Loucy (cell line): ENCODE data around the gene EPB41L2.

Experiments used
- H2AFZ ChIP-seq: fragments of 200-600 bp; sonication (generic); 2 replicates; pipeline ENCODE4 v1.6.0; 2016; ENCODE audit warnings: antibody characterized with exemption, mild to moderate bottlenecking, low read length, moderate library complexity
- H3F3A ChIP-seq: fragments of 200-600 bp; 2 replicates; pipeline ENCODE4 v1.6.0; 2016; ENCODE audit warnings: antibody characterized with exemption, low read depth, mild to moderate bottlenecking
- H3K27me3 ChIP-seq: fragments of 200-600 bp; sonication (generic); 2 replicates; pipeline ENCODE4 v1.6.1; 2014; ENCODE audit warnings: low read length, mild to moderate bottlenecking; ENCODE audit not compliant: insufficient read depth, poor library complexity, severe bottlenecking
- H3K36me3 ChIP-seq: fragments of 200-600 bp; sonication (generic); 2 replicates; pipeline ENCODE4 v1.6.1; 2016; ENCODE audit warnings: low read length; ENCODE audit not compliant: insufficient read depth
- H3K4me1 ChIP-seq: fragments of 200-600 bp; sonication (generic); 2 replicates; pipeline ENCODE4 v1.5.1; 2014; ENCODE audit warnings: low read length, mild to moderate bottlenecking; ENCODE audit not compliant: insufficient read depth, poor library complexity, severe bottlenecking
- H3K4me2 ChIP-seq: fragments of 200-600 bp; sonication (generic); 2 replicates; pipeline ENCODE4 v1.6.0; 2014; ENCODE audit warnings: antibody characterized with exemption, low read length, low read depth, mild to moderate bottlenecking; ENCODE audit not compliant: poor library complexity, severe bottlenecking
- H3K4me3 ChIP-seq: fragments of 200-600 bp; sonication (generic); 2 replicates; pipeline ENCODE4 v1.5.1; 2014; ENCODE audit warnings: low read length, mild to moderate bottlenecking, mixed read lengths; ENCODE audit not compliant: poor library complexity, severe bottlenecking
- H3K79me2 ChIP-seq: fragments of 200-600 bp; sonication (generic); 2 replicates; pipeline ENCODE4 v1.6.1; 2014; ENCODE audit warnings: low read length; ENCODE audit not compliant: insufficient read depth
- H3K9ac ChIP-seq: fragments of 200-600 bp; sonication (generic); 2 replicates; pipeline ENCODE4 v1.6.0; 2014; ENCODE audit warnings: mild to moderate bottlenecking, low read depth, low read length, moderate library complexity; ENCODE audit not compliant: poor library complexity, severe bottlenecking
- H3K9me2 ChIP-seq: fragments of 200-600 bp; sonication (generic); replicated peaks from 2 replicates; pipeline ENCODE4 v1.6.1; 2016; ENCODE audit warnings: low read depth, low read length, mixed read lengths
- H3K9me3 ChIP-seq: fragments of 200-600 bp; sonication (generic); 2 replicates; pipeline ENCODE4 v1.6.1; 2014; ENCODE audit warnings: mild to moderate bottlenecking, antibody characterized with exemption, low read length, low read depth; ENCODE audit not compliant: insufficient read depth
- H4K20me1 ChIP-seq: fragments of 200-600 bp; sonication (generic); 2 replicates; pipeline ENCODE4 v1.6.0; 2014; ENCODE audit warnings: antibody characterized with exemption, low read length, mild to moderate bottlenecking; ENCODE audit not compliant: insufficient read depth, poor library complexity, severe bottlenecking
- CTCF ChIP-seq: fragments of 200-600 bp; sonication (generic); conservative IDR thresholded peaks from 2 replicates; pipeline ENCODE4 v1.5.1; 2014; ENCODE audit warnings: mild to moderate bottlenecking, antibody characterized with exemption, low read length
- EZH2phosphoT487 ChIP-seq: fragments of 200-600 bp; IDR thresholded peaks from 2 replicates; pipeline ENCODE4 v1.6.1; 2018; ENCODE audit warnings: antibody characterized with exemption, mild to moderate bottlenecking, moderate library complexity, borderline replicate concordance

The EPB41L2 gene

GRCh38 chr6:131045139-131045538 is 17.9 kb downstream of the EPB41L2 start:
- no peak overlapping the region for H3K9ac ChIP-seq
- peaks cover 14% of the 10 kb centered on the region for H3K4me1 ChIP-seq
- no peaks in the 10 kb centered on the region for H3K27me3 ChIP-seq
- no peak overlapping the region for H3K4me3 ChIP-seq
- H4K20me1 ChIP-seq: peaks cover 10% of the 10 kb centered on the region
- no peaks in the 10 kb centered on the region for H3K9me2 ChIP-seq
- no peak for TF ChIP-seq EZH2phosphoT487
- no peak for TF ChIP-seq CTCF
- no peaks in the 10 kb centered on the region for H3K9me3 ChIP-seq
- no peak overlapping the region for H2AFZ ChIP-seq
- no peak overlapping the region for H3K4me2 ChIP-seq
- H3K36me3 ChIP-seq: no peaks in the 10 kb centered on the region
- no peaks in the 10 kb centered on the region for H3F3A ChIP-seq
- peaks cover 90% of the 10 kb centered on the region for H3K79me2 ChIP-seq

GRCh38 chr6:131043902-131044447 is 19.1 kb downstream of the EPB41L2 start:
- Histone ChIP-seq H3K4me2 (no peak overlapping the region), H3K79me2 (peaks cover 90% of the 10 kb centered on the region), H3K4me1 (peaks cover 20% of the 10 kb centered on the region), H2AFZ (no peak overlapping the region), H3K9me3 (no peaks in the 10 kb centered on the region), H3K4me3 (no peak overlapping the region), H4K20me1 (peaks cover 12% of the 10 kb centered on the region), H3K9me2 (no peaks in the 10 kb centered on the region), H3K9ac (no peak overlapping the region), H3K36me3 (no peaks in the 10 kb centered on the region), H3K27me3 (no peaks in the 10 kb centered on the region), H3F3A (no peaks in the 10 kb centered on the region)
- TF ChIP-seq EZH2phosphoT487: no peak
- no peak for TF ChIP-seq CTCF

GRCh38 chr6:131042664-131043063 is 20.4 kb downstream of the EPB41L2 start:
- Histone ChIP-seq H3K27me3 (no peaks in the 10 kb centered on the region), H3K4me3 (no peak overlapping the region), H3K9me2 (no peaks in the 10 kb centered on the region), H3K4me2 (no peak overlapping the region), H3K36me3 (no peaks in the 10 kb centered on the region), H3K9me3 (no peaks in the 10 kb centered on the region), H2AFZ (no peak overlapping the region), H3K9ac (no peak overlapping the region), H3K4me1 (peaks cover 23% of the 10 kb centered on the region), H3K79me2 (peaks cover 89% of the 10 kb centered on the region), H3F3A (no peaks in the 10 kb centered on the region), H4K20me1 (peaks cover 11% of the 10 kb centered on the region)
- TF ChIP-seq CTCF (no peak), EZH2phosphoT487 (no peak)
